Skin of body (tissue), 2 donors: ENCODE results near the gene TMA7. TPM values are rescaled to one million over a fixed set of nuclear protein-coding genes. Genes with fewer than 3 reads are reported as not detected.
"Not testable (repeated sequence)": the region's sequence is repeated elsewhere in the genome, so short reads cannot be mapped to it uniquely, and the experiment has no call there.

ENCODE experiments used
- DNase-seq: peaks from one replicate; lab custom pipeline; 2025; lab: John Stamatoyannopoulos, UW
- total RNA-seq: library from RNA; depleted of rRNA; stranded (reverse); fragments of >200 nt; gene quantifications from one replicate; pipeline ENCODE4 v1.2.3, GENCODE V29; 2014

The TMA7 gene
- total RNA-seq, 1 donor from 2014 or later = 152 TPM

DNA sequence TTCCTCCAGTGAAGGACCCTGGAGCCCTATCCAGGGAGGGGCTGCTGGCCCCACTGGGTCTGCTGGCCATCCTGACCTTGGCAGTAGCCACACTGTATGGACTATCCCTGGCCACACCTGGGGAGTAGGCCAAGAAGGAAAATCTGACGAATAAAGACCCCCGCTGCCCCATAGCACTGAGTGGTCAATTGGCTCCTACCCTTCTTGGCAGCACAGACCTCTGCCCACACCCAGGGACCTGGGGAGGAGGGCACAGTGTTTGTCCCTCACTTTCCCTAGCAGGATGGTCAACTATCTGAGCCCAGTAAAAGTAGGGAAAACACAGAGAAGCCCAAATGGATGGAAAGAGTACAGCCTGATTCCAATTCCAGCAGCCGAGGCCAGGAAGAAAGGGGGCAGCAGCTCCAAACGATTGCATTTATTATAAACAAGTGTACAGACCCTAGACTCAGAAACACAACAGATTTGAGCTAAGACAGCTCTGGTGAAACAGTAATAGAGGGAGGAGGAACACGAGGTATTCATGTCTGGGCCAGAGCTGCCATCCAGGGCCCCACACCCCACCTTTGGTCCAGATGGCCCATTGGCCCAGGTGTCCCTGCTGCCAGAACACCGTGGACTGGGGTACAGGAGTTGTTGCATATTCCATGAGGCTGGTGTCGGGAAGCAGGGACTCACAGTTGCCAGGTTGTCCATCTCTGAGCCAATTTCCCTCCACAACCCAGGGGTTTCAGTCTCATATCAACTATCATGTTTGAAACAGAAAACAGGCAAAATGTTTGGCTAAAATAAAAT is 27.6 kb downstream of the TMA7 start:
- DNase-seq = no peak

DNA sequence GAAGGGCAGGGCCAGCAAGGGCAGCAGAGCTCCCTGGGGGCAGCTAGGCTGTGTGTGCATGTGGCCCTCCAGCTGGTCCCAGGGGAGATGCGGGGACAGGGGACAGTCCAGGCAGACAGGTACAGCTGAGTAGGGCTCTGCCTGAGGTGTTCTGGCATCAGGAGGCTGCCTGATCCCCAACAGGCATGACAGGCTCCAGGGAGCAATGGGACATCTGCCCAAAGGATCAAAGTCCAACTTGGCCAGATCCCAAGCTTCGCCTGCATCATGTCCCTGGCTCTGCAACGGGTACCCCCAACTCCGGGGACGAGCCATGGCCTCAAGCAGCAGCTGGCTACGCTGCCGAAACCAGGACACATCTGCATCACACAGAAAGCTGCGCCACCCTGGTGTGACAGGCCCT is 28.3 kb downstream of the TMA7 start:
- no peak for DNase-seq

DNA sequence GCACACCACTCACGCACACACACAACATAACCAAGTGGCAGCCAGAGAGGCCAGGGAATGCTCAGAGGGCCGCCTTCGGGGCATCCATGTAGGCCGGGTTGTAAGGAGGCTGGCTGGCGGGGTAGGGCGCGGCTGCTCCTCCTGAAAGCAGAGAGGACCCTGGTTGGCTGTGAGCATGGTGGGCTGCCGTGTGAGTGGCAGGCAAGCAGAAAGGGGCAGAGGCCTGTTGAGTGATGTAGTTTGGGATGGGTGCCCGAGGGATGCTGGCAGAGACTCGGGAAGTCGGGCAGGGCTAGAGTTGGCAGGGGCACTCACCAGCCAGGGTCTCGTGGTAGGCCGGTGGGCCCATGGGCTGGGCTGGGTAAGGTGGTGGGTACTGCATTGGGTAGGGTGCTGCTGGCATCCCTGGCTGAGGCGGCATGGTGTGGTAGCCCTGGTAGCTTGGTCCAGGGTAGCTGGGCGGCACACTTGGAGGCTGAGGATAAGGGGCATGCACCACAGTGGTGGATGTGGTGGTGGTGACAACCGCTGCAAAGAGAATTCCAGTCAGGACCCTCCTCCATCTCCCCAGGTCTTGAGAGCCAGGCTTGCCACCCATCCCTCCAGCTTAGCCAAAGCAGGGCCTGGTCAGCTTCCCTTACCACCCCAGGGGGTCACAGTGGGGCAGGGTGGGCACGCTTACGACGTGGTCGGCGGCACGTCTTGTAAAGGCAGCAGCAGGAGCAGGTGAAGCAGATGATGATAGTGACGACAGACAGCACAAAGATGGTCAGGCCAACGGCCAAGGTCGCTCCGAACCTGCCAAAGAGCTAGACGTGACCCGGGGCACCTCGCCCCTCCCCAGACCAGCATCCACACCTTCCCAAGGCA is 29.2 kb downstream of the TMA7 start:
- no peak for DNase-seq

DNA sequence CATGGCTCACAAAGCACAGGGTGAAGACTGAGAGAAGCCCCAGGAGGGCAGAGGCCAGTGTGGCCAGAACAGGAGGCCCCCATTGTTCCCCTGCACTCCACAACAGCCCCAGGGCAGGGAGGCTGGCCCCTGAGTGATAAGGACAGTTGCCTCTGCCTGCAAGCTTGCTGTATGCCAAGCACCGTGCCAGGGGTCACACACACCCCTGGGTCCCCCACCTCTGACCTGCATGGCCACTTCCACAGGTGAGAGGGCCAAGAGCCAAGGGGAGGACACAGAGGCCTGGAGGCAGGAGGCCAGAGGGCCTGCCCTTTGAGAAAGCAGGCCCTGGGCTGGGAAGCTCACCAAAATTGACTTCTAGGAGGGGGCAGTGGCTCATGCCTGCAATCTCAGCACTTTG is 30.2 kb downstream of the TMA7 start:
- DNase-seq = no peak

DNA sequence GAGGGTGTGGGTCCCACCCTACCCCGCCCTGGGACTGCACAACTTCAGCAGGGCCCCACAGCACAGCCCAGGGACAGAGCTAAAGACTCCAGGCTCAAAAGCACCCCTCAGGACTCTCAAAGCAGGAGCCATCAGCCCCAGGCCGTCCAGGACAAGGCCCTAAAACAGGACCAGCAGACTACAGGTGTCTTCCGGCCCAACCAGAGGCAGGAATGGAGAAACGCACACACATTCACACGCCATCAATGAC is 32.5 kb downstream of the TMA7 start:
- peak; percentile 79 for DNase-seq

DNA sequence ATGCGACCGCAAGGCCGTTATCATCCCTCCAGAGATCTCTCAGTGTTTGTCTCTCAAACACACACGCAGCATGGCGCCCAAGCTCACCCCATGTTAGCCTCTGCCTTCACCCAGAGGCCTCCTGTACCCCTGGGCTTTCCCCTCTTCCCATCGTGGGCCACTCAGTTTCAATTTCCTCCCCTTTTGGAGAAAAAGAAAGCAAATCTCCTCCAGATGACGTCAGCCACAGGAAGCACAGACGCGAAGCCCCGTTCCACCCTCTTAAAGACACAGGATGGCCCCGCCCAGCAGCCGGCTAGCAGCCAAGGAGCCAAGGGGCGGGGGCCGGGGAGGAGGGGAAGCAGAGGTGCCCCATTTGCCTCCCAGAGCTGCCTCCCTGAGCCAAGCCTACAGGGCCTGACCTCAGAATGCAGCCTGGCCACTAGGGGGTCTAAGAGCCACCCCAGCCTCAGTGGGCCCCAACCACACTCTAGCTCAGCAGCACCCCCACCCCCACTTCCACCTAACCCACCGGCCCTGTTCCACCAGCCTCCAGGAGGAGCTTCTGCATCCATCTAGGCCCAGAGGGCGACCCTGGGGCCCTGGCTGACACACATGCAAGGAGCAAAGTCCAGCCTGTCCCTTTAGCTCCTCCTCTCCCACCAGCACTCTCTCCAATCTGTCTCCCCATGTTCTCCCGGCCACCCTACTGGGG is 33.0 kb downstream of the TMA7 start:
- peak; percentile 90 for DNase-seq

DNA sequence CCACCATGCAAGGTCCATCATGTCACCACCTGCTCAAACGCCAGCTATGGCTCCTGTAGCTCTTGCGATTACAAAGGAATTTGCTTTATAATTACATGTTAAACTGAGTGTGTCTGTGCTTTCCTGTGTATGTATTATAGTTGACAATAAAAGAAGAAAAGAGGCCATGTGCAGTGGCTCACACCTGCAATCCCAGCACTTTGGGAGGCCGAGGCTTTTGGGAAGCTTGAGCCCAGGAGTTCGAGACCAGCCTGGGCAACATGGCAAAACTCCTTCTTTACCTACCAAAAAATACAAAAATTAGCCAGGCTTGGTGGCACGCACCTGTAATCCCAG is 33.5 kb downstream of the TMA7 start:
- DNase-seq = peak; percentile 47

DNA sequence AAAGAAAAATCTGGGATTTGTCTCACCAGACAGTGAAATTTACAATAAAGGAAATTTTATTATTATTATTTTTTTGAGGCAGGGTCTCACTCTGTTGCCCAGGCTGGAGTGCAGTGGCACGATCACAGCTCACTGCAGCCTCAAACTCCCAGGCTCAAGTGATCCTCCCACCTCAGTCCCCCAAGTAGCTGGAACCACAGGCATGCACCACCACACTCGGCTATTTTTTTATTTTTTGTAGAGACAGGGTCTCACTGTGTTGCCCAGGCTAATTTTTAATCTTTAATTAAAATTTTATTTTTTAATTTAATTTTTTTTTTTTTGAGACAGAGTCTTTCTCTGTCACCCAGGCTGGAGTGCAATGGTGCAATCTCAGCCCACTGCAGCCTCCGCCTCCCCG is 34.0 kb downstream of the TMA7 start:
- DNase-seq = not testable (repeated sequence)

DNA sequence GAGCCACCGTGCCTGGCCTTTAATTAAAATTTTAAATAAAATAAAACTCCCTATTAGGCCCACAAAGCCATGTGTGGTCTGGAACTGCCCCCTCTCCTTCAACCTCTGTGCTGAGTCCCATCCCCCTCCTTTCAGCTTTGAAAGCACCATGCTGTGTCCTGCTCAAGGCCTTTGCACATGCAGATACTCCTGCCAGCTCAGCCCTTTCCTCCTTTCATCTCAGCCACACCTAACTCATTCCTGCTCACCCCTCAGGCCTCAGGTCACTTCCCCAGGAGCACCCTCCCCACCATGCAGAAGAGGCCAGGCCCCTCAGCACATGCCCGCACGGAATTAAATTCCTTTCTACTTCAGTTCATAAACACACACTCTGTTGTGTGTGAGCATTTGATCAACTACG is 34.6 kb downstream of the TMA7 start:
- DNase-seq = no peak

DNA sequence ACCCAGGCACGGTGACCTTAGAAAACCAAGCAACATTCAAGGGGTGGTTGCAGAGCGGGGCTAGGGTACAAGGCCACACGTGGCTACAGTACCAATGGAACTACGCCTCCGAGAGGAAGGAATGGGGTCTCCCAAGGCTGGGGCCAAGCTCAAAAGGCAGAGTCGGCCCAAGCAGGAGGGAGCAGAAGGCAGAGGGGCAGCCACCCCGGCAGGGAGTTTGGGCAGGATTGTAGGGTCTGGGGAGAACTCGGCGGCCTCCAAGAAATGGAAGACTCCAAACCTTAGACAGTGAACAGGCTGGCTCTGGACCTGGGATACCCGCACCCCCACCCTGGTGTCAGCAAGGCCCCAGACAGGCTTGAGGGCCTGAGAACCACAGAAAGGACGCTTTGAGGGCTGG is 35.1 kb downstream of the TMA7 start:
- DNase-seq = no peak

DNA sequence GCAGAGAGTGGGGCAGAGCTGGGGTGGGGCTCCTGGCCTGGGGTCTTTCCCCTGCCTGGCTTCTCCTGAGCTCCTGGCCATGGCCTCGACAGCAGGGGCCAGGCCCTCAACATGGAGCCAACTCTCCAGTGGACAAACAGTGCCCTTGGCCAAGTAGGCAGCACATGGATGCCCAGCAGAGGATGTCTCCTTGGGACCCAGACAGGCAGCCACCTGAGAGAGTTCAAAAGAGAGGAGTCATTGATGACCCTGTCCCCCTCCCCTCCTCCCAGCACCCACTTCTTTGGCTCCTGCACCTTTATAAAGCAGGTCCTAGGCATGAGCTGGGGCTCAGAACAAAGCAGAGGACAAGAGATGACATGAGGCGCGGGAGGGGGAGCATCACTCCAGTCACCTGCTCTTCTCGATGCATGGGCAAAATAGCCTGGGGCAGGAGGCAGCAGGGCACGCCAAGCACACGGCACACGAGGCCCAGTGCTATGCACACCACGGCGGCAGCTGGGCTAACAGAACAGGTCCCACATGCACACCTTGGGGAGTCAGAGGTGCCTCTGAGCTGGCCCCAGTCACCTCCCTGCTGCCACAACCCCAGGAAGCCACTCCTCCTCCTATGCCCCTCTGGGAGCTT is 36.5 kb downstream of the TMA7 start:
- no peak for DNase-seq

DNA sequence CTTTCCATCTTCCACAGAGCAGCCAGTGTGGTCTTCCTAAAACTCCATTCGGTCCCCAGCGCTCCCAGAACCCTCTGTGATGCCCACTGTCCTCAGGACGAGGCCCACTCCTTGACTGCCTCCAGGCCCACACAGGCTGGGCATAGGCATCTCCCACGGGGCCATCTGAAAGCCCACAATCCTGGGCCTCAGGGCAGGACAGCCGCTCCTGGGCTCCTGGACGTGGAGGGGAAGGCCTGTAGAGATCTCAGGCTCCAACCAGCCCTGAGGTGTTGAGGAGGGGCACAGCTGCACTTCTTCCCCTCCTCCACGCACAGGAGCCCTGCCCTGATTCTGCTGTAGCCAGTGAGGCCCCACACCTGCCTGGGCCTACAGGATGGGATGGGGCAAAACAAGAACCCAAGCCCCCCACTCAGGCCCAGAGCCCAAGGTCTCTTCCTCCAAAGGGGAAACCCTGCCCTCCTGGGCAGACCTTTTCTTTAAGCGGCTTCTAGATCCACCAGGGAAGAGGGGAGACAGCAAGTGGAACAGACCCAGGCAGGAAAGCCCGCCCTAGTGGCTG is 38.0 kb downstream of the TMA7 start:
- no peak for DNase-seq

DNA sequence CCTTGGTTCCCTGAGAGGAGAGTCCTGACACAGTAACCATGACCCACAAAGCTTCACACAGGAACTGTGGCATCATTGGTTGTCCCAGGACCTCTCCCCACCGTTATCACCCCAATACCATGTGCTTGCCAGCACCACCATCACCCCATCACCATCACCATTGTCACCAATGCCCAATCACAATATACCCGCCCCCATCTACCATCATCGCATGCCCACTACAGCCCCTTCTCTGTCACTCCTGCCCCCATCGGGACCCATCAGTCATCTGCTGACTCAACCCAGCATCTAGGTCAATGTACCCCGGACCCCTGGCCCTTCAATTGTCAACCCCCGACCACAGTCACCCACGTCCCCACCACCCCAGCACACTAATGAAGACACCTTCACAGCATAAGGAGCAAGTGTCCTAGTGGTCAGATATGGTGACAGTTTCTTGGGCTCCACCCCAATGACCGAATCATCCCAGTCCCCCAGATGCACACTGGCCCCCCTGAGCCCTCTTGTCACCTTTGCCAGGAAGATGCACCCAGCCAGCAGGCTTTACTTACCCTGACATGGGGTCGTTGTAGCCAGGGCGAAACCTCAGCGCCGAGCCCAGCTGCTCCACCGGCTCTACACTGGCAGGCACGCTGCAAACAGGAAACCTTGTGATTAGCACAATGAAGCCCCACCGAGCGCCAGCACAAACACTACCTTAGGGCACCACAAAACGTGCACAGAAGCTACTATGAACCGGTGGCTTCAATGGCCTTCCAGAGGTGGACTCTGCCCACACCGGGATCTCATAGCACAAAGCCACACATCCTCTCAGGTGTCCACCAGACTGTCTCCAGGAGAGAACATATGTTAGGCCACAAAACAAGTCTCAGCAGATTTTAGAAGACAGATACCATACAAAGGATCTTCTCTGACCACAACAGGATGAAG is 38.8 kb downstream of the TMA7 start:
- DNase-seq = no peak

DNA sequence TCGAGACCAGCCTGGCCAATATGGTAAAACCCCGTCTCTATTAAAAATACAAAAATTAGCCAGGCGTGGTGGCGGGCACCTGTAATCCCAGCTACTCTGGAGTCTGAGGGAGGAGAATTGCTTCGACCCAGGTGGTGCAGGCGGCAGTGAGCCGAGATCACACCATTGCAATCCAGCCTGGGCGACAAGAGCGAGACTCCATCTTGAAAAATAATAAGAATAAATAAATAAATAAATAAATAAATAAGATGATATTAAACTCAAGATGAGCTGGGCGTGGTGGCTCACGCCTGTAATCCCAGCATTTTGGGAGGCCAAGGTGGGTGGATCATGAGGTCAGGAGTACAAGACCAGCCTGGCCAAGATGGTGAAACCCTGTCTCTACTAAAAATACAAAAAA is 40.8 kb downstream of the TMA7 start:
- not testable (repeated sequence) for DNase-seq

DNA sequence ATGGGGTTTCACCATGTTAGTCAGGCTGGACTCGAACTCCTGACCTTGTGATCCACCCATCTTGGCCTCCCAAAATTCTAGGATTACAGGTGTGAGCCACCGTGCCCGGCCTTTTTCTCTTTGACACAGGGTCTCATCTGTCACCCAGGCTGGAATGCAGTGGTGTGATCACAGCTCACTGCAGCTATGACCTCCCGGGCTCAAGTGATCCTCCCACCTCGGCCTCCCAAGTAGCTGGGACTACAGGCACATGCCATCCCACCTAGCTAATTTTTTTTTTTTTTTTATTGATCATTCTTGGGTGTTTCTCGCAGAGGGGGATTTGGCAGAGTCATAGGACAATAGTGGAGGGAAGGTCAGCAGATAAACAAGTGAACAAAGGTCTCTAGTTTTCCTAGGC is 42.8 kb downstream of the TMA7 start:
- not testable (repeated sequence) for DNase-seq

DNA sequence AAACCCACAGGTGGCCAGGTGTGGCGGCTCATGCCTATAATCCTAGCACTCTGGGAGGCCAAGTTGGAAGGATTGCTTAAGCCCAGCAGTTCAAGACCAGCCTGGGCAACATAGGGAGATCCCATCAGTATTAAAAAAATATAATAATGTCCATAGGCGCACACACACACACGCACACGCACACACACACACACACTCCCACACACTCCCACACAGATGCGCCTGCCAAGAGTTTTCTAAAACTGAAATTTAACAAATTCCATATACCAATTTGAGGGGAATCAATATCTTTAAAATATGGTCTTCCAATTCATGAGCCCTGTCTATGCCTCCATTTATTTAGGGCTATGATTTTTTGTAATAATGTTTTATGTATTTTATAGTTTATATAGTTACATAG is 46.9 kb downstream of the TMA7 start:
- DNase-seq = no peak

DNA sequence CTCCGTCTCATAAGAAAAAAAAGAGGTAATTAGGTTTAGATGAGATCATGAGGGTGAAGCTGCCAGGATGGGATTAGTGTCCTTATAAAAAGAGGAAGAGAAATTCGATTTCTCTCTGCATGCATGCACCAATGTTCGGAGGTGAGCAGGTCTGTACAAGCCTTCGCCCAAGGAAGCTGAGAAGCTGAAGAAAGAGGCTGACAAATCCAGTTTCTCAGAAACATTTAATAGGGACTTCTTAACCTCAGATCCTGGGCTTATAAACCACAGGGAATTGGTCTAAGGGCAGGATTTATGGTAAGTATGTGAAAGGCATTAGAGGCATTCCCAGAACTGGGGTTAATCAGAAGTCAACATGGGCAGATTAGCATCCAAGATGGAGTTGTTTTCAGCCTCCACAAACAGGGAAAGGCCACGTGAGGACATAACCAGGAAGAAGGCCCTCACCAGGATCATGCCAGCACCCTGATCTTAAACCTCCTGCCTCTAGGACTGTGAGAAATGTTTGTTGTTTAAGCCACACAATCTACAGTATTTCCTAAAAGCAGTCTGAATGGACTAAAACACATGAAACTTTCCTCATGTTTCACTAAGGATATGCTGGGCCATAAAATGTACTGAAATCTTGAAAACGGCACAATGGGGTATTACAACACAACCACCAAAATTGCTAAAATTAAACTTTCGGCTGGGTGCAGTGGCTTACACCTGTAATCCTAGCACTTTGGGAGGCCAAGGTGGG is 52.6 kb downstream of the TMA7 start:
- no peak for DNase-seq

DNA sequence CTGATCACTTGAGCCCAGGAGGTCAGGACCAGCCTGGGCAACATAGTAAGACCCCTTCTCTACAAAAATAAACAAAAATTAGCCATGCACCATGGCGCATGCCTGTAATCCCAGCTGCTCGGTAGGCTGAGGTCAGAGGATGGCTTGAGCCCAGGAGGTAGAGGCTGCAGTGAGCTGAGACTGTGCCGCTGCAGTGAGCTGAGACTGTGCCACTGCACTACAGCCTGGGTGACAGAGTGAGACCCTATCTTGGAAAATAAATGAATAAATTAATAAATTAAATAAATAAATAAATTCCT is 53.1 kb downstream of the TMA7 start:
- DNase-seq = no peak
